C4-2B (cell line): ENCODE measurements around the gene SCN4A.

Experiments used
- ZFX ChIP-seq: fragments of 450-650 bp; IDR thresholded peaks from 2 replicates; pipeline ENCODE4 v1.6.1; 2017
- TF ChIP-seq, protein P1 (sequence below): fragments of 450-650 bp; conservative IDR thresholded peaks from 2 replicates; pipeline ENCODE4 v1.5.1; 2017; ENCODE audit warnings: mild to moderate bottlenecking

DNA sequence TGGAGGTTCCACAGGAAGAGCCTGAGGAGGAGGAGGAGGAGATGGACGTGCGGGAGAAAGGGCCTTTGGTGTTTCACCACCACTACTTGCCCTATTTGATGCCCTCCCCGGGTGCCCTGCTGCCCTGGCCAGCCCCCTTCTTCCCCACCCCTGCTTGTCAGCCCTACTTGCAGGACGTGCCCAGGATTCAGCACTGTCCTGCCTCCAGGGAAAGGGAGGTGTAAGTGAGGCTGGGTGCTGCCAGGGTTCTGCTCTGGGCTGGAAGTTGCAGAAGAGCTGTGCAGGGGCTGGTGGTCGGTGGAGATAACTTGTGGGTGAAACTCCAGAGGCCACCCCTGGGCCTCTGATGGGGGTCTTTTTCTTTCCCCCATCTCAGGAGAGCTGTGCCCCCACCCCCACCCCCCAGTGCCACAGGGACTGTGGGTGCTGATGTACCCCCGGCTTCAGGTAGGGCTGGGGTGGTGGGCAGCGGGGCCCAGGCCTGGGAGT is 28.4 kb upstream of the SCN4A start:
- TF ChIP-seq, protein P1, sequence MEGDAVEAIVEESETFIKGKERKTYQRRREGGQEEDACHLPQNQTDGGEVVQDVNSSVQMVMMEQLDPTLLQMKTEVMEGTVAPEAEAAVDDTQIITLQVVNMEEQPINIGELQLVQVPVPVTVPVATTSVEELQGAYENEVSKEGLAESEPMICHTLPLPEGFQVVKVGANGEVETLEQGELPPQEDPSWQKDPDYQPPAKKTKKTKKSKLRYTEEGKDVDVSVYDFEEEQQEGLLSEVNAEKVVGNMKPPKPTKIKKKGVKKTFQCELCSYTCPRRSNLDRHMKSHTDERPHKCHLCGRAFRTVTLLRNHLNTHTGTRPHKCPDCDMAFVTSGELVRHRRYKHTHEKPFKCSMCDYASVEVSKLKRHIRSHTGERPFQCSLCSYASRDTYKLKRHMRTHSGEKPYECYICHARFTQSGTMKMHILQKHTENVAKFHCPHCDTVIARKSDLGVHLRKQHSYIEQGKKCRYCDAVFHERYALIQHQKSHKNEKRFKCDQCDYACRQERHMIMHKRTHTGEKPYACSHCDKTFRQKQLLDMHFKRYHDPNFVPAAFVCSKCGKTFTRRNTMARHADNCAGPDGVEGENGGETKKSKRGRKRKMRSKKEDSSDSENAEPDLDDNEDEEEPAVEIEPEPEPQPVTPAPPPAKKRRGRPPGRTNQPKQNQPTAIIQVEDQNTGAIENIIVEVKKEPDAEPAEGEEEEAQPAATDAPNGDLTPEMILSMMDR = no peak
- TF ChIP-seq ZFX = no peak
